AG09319 (cell line): ENCODE results near the gene CHST2.

ENCODE experiments used
- DNase-seq: peaks from one replicate; pipeline ENCODE4 v3.0.0-alpha.2; 2010; ENCODE audit warnings: low read depth; ENCODE audit errors: extremely low read depth
- CTCF ChIP-seq: IDR thresholded peaks from 2 replicates; pipeline ENCODE4 v1.5.1; 2011; ENCODE audit warnings: low read depth, mild to moderate bottlenecking, inconsistent platforms, low read length, moderate library complexity

CHST2 gene

DNA sequence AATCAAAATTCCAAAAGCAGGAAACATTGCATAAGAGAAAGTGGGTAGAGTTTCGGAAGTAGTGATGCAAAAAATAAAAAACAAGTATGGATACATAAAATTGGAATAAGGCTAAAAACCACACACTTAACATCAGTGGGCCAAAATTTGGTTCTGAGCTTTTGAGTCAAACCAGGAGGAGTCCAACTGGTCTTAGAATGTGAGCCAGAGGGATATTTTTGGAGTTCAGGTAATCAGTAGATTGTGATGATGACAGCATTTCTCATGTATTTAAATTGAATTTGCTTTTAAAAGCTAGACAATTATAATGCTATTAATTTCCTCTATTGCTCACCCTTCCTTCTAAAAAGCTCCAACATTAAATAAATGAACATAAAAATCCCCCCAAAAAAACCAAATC, 38.2 kb upstream of the CHST2 start:
- no peak for DNase-seq
- no peak for TF ChIP-seq CTCF

- no peak for TF ChIP-seq CTCF
- DNase-seq = no peak
Measured at GRCh38 chr3:143081844-143082778, 37.5 kb upstream of the CHST2 start.

- TF ChIP-seq CTCF = no peak
Measured at GRCh38 chr3:143083781-143084180, 35.8 kb upstream of the CHST2 start.

GRCh38 chr3:143084856-143085731, 34.5 kb upstream of the CHST2 start:
- no peak for DNase-seq
- TF ChIP-seq CTCF = no peak

More at GRCh38 chr3:143083781-143084180, 35.8 kb upstream of the CHST2 start:
- no peak for DNase-seq

- TF ChIP-seq CTCF = no peak
Measured at GRCh38 chr3:143088835-143089234, 30.7 kb upstream of the CHST2 start.

GRCh38 chr3:143089965-143090364, 29.6 kb upstream of the CHST2 start:
- DNase-seq = no peak
- TF ChIP-seq CTCF = no peak

More at GRCh38 chr3:143088835-143089234, 30.7 kb upstream of the CHST2 start:
- DNase-seq = no peak
